ENCODE results near the gene MAN1C1.

The MAN1C1 gene

GRCh38 chr1:25570798-25571521 is 45.6 kb upstream of the MAN1C1 start:
- TF ChIP-seq CTCF (IDR thresholded peaks at IDR 0.05; ENCODE audit: unreplicated experiment in 3 of 3): no peak
- H3K4me1 Mint-ChIP-seq: peaks cover 39% of the 10 kb centered on the region
- no peak overlapping the region for H3K4me3 Mint-ChIP-seq
- no peaks in the 10 kb centered on the region for H3K36me3 Mint-ChIP-seq (ENCODE audit: low read depth)
- no peaks in the 10 kb centered on the region for H3K9me3 Mint-ChIP-seq
- H3K27me3 Mint-ChIP-seq (ENCODE audit: low read depth): peaks cover 46% of the 10 kb centered on the region
- H3K27ac Mint-ChIP-seq: no peak overlapping the region

- Mint-ChIP-seq H3K36me3 (ENCODE audit: low read depth) (no peaks in the 10 kb centered on the region), H3K4me1 (peaks cover 33% of the 10 kb centered on the region), H3K27me3 (ENCODE audit: low read depth) (peaks cover 43% of the 10 kb centered on the region), H3K9me3 (no peaks in the 10 kb centered on the region), H3K27ac (no peak overlapping the region), H3K4me3 (no peak overlapping the region)
- no peak for TF ChIP-seq CTCF (IDR thresholded peaks at IDR 0.05; ENCODE audit: unreplicated experiment in 3 of 3)
Observed at GRCh38 chr1:25571522-25571970, 45.0 kb upstream of the MAN1C1 start.

GRCh38 chr1:25572107-25572506 is 44.5 kb upstream of the MAN1C1 start:
- H3K36me3 Mint-ChIP-seq (ENCODE audit: low read depth): no peaks in the 10 kb centered on the region
- H3K9me3 Mint-ChIP-seq: no peaks in the 10 kb centered on the region

GRCh38 chr1:25572708-25573590 is 43.6 kb upstream of the MAN1C1 start:
- TF ChIP-seq CTCF (IDR thresholded peaks at IDR 0.05; ENCODE audit: unreplicated experiment in 3 of 3): peak; percentile 66 to 71 (median 71)
- peaks cover 40% of the 10 kb centered on the region for H3K27me3 Mint-ChIP-seq (ENCODE audit: low read depth)
- no peaks in the 10 kb centered on the region for H3K36me3 Mint-ChIP-seq (ENCODE audit: low read depth)
- H3K27ac Mint-ChIP-seq: no peak overlapping the region
- H3K4me3 Mint-ChIP-seq: no peak overlapping the region
- no peaks in the 10 kb centered on the region for H3K9me3 Mint-ChIP-seq
- peaks cover 27% of the 10 kb centered on the region for H3K4me1 Mint-ChIP-seq

More at GRCh38 chr1:25572107-25572506, 44.5 kb upstream of the MAN1C1 start:
- Mint-ChIP-seq H3K4me1 (peaks cover 27% of the 10 kb centered on the region), H3K4me3 (no peak overlapping the region), H3K27me3 (ENCODE audit: low read depth) (peaks cover 42% of the 10 kb centered on the region), H3K27ac (no peak overlapping the region)
- no peak for TF ChIP-seq CTCF (IDR thresholded peaks at IDR 0.05; ENCODE audit: unreplicated experiment in 3 of 3)

- no peak overlapping the region for H3K4me3 Mint-ChIP-seq
- H3K27me3 Mint-ChIP-seq (ENCODE audit: low read depth): peaks cover 42% of the 10 kb centered on the region
Observed at GRCh38 chr1:25573591-25573930, 43.0 kb upstream of the MAN1C1 start.

More at GRCh38 chr1:25573591-25573930, 43.0 kb upstream of the MAN1C1 start:
- peaks cover 25% of the 10 kb centered on the region for H3K4me1 Mint-ChIP-seq
- no peak overlapping the region for H3K27ac Mint-ChIP-seq
- no peak for TF ChIP-seq CTCF (IDR thresholded peaks at IDR 0.05; ENCODE audit: unreplicated experiment in 3 of 3)
- no peaks in the 10 kb centered on the region for H3K9me3 Mint-ChIP-seq
- H3K36me3 Mint-ChIP-seq (ENCODE audit: low read depth): no peaks in the 10 kb centered on the region

All from nephron (organoid).